GM12878 (cell line): ENCODE measurements around the gene IFT122. TPM values are rescaled to one million over a fixed set of nuclear protein-coding genes. Genes with fewer than 3 reads are reported as not detected.

Experiments used
- ATAC-seq: fragments of 200-7000 bp; cut with Tn5 transposase; 3 replicates; pipeline ENCODE4 v1.9.1; 2020; ENCODE audit warnings: mild to moderate bottlenecking, moderate library complexity
- BruUV-seq: library from RNA; stranded (reverse); fragments of 400-500 nt; replicated peaks from 2 replicates; lab custom pipeline; 2021; lab: Mats Ljungman, UMichigan
- CTCF ChIA-PET: fragments of 300-600 bp; sonication (Branson Sonifier 250); formaldehyde crosslinking; extraction: SDS; loops from one replicate; lab custom pipeline; 2021; ENCODE audit warnings: inconsistent platforms; lab: Yijun Ruan, JAX
- POLR2A ChIA-PET: fragments of 350-600 bp; formaldehyde crosslinking; extraction: SDS; loops from one replicate; lab custom pipeline; 2021; ENCODE audit warnings: inconsistent platforms; lab: Charles Lee
- RAD21 ChIA-PET: fragments of 300-600 bp; sonication (Branson Sonifier 250); formaldehyde crosslinking; loops from one replicate; lab custom pipeline; 2023; ENCODE audit warnings: antibody characterized with exemption; ENCODE audit not compliant: unreplicated experiment; lab: Charles Lee
- SMC1A ChIA-PET: fragments of 300-600 bp; sonication (Branson Sonifier 250); formaldehyde crosslinking; loops from one replicate; lab custom pipeline; 2023; ENCODE audit not compliant: unreplicated experiment, uncharacterized antibody; lab: Charles Lee
- DNase-seq: peaks from one replicate; pipeline ENCODE4 v3.0.0-alpha.2; 2011; ENCODE audit warnings: low read depth, low spot score
- FAIRE-seq: peaks from 3 replicates; lab custom pipeline; 2011; peaks lifted over from hg19 to GRCh38; lab: Jason Lieb, UNC
- H2AFZ ChIP-seq: 2 replicates; pipeline ENCODE4 v1.6.0; 2011; ENCODE audit warnings: low read depth, low read length, control low read depth; ENCODE audit not compliant: control insufficient read depth
- H3K27ac ChIP-seq: 2 replicates; pipeline ENCODE4 v1.5.1; 2011; ENCODE audit warnings: control low read depth; ENCODE audit not compliant: control insufficient read depth, insufficient read depth
- H3K27me3 ChIP-seq, 2 experiments: replicated peaks in 1 of 2; 2 replicates each; pipeline versions ENCODE4 v1.6.0 to v1.6.1; 2011; ENCODE audit warnings: low read length in 1 of 2; ENCODE audit not compliant: control insufficient read depth in 2 of 2, insufficient read depth in 2 of 2
- H3K36me3 ChIP-seq, 2 experiments: 2 replicates each; pipeline ENCODE4 v1.5.1; 2011; ENCODE audit warnings: low read length in 1 of 2; ENCODE audit not compliant: control insufficient read depth in 2 of 2, insufficient read depth in 2 of 2
- H3K4me1 ChIP-seq: 2 replicates; pipeline ENCODE4 v1.6.1; 2011; ENCODE audit warnings: mild to moderate bottlenecking, low read length, moderate library complexity, mixed read lengths; ENCODE audit not compliant: control insufficient read depth, insufficient read depth
- H3K4me2 ChIP-seq: 2 replicates; pipeline ENCODE4 v1.6.0; 2011; ENCODE audit warnings: control low read depth; ENCODE audit not compliant: control insufficient read depth, insufficient read depth
- H3K4me3 ChIP-seq: fragments of 200-600 bp; sonication (generic); 2 replicates; pipeline ENCODE4 v1.5.1; 2016
- H3K79me2 ChIP-seq: 2 replicates; pipeline ENCODE4 v1.6.0; 2011; ENCODE audit warnings: low read length; ENCODE audit not compliant: control insufficient read depth, insufficient read depth
- H3K9ac ChIP-seq: 2 replicates; pipeline ENCODE4 v1.8.0; 2011; ENCODE audit warnings: low read length, control low read depth, mixed read lengths; ENCODE audit not compliant: control insufficient read depth, insufficient read depth
- H3K9me3 ChIP-seq: replicated peaks from 3 replicates; pipeline ENCODE4 v1.5.1; 2011; ENCODE audit warnings: mild to moderate bottlenecking, low read length; ENCODE audit not compliant: control insufficient read depth, insufficient read depth
- H4K20me1 ChIP-seq: 2 replicates; pipeline ENCODE4 v1.6.0; 2011; ENCODE audit not compliant: control insufficient read depth, insufficient read depth
- BACH1 ChIP-seq: fragments of 450-650 bp; IDR thresholded peaks from 2 replicates; pipeline ENCODE4 v1.6.1; 2017; ENCODE audit warnings: mild to moderate bottlenecking, borderline replicate concordance
- CBX5 ChIP-seq: sonication (generic); IDR thresholded peaks from 2 replicates; pipeline ENCODE4 v1.6.1; 2016; ENCODE audit warnings: low read depth, moderate library complexity, mild to moderate bottlenecking, inconsistent platforms
- CHD4 ChIP-seq: fragments of 200-600 bp; sonication (generic); IDR thresholded peaks from 2 replicates; pipeline ENCODE4 v1.6.1; 2016; ENCODE audit warnings: mild to moderate bottlenecking
- EED ChIP-seq: sonication (generic); IDR thresholded peaks from 2 replicates; pipeline ENCODE4 v1.6.1; 2016; ENCODE audit warnings: antibody characterized with exemption, low read depth
- FOXM1 ChIP-seq: IDR thresholded peaks from 2 replicates; pipeline ENCODE4 v1.6.1; 2012; ENCODE audit warnings: low read depth, mild to moderate bottlenecking, inconsistent platforms, low read length, moderate library complexity
- GATAD2B ChIP-seq: fragments of 450-650 bp; conservative IDR thresholded peaks from 2 replicates; pipeline ENCODE4 v1.6.1; 2017; ENCODE audit warnings: low read depth, mild to moderate bottlenecking, moderate library complexity
- HDGF ChIP-seq: fragments of 450-650 bp; IDR thresholded peaks from 2 replicates; pipeline ENCODE4 v1.6.1; 2016; ENCODE audit warnings: antibody characterized with exemption
- MYC ChIP-seq: IDR thresholded peaks from 2 replicates; pipeline ENCODE4 v1.6.1; 2011; ENCODE audit warnings: mild to moderate bottlenecking, low read length, moderate library complexity, inconsistent platforms; ENCODE audit not compliant: insufficient read depth, insufficient replicate concordance, insufficient read length, severe bottlenecking
- NFIC ChIP-seq: IDR thresholded peaks from 2 replicates; pipeline ENCODE4 v1.6.1; 2012; ENCODE audit warnings: low read depth, mild to moderate bottlenecking, inconsistent platforms, low read length, moderate library complexity
- NFYB ChIP-seq: IDR thresholded peaks from 2 replicates; pipeline ENCODE4 v1.6.1; 2011; ENCODE audit warnings: low read depth, mild to moderate bottlenecking, low read length, improper control_type of control experiment, moderate library complexity; ENCODE audit not compliant: insufficient read depth
- SMAD5 ChIP-seq: IDR thresholded peaks from 2 replicates; pipeline ENCODE4 v1.6.1; 2016; ENCODE audit warnings: antibody characterized with exemption, low read depth
- TBL1XR1 ChIP-seq: IDR thresholded peaks from 2 replicates; pipeline ENCODE4 v1.6.1; 2012; ENCODE audit warnings: low read depth, low read length, improper control_type of control experiment
- WRNIP1 ChIP-seq: IDR thresholded peaks from 2 replicates; pipeline ENCODE4 v1.6.1; 2011; ENCODE audit warnings: low read depth, low read length, improper control_type of control experiment, borderline replicate concordance
- WGBS: methylation state at CpG from one replicate; pipeline ENCODE4 v1.1.6; 2016; ENCODE audit warnings: low lambda C conversion rate; ENCODE audit not compliant: insufficient replicate concordance, insufficient coverage; ENCODE audit errors: missing lambda C conversion rate; 5-methylcytosine and 5-hydroxymethylcytosine counted together
- in situ Hi-C: fragments of 300-500 bp; cut with MboI; formaldehyde crosslinking; loops from 9 replicates; pipeline ENCODE4 v1.14.3; 2018; ENCODE audit warnings: mixed read lengths
- intact Hi-C: fragments of 100-400 bp; cut with micrococcal nuclease; formaldehyde crosslinking; loops from one replicate; pipeline ENCODE4 v1.14.2; 2022; ENCODE audit not compliant: unreplicated experiment
- polyA plus RNA-seq, 11 experiments: library from polyadenylated mRNA; depleted of rRNA in 4 of 11; unstranded in 6 of 11; stranded (reverse) in 5 of 11; fragments of >200 nt; fragmentation: Nextera tagmentation in 4 of 11; fragmentation: Illumina TruSeq in 1 of 11; extraction: Ambion mirVana in 4 of 11; extraction: Trizol in 1 of 11; gene quantifications; 1 replicate in 1 of 11; 2 replicates in 10 of 11; pipeline versions ENCODE4 v1.2.1 to v1.2.3, GENCODE V29; 2011 to 2016; ENCODE audit warnings: inconsistent platforms in 2 of 11, missing spikeins in 2 of 11, low read depth in 1 of 11
- total RNA-seq, 4 experiments: library from RNA; depleted of rRNA in 3 of 4; stranded (reverse); fragments of >200 nt in 3 of 4; fragmentation: Illumina TruSeq in 1 of 4; extraction: Trizol in 1 of 4; gene quantifications; 2 replicates each; pipeline versions ENCODE4 v1.2.1 to v1.2.3, GENCODE V29; 2013 to 2021
- TF ChIP-seq, protein P1 (sequence below): IDR thresholded peaks from 2 replicates; pipeline ENCODE4 v1.6.1; 2011; ENCODE audit warnings: low read depth, mild to moderate bottlenecking, low read length, moderate library complexity, borderline replicate concordance; ENCODE audit errors: extremely low read depth
- TF ChIP-seq, protein P2 (sequence below): IDR thresholded peaks from 2 replicates; pipeline ENCODE4 v1.6.1; 2012; ENCODE audit warnings: low read depth, low read length, improper control_type of control experiment
- TF ChIP-seq, protein P3 (sequence below): fragments of 450-650 bp; formaldehyde crosslinking; IDR thresholded peaks from 2 replicates; pipeline ENCODE4 v1.5.0; 2022; ENCODE audit warnings: mild to moderate bottlenecking, missing genetic modification characterization
- TF ChIP-seq, protein P4 (sequence below): fragments of 450-650 bp; IDR thresholded peaks from 2 replicates; pipeline ENCODE4 v1.6.1; 2016; ENCODE audit warnings: mild to moderate bottlenecking, moderate library complexity, borderline replicate concordance

The IFT122 gene
- total and polyA plus RNA-seq, 10 of the 15 experiments (the other 5 are each of a cell fraction or from before 2014, with no cell fraction given): 1.8 to 19.2 (median 8.4) TPM

DNA sequence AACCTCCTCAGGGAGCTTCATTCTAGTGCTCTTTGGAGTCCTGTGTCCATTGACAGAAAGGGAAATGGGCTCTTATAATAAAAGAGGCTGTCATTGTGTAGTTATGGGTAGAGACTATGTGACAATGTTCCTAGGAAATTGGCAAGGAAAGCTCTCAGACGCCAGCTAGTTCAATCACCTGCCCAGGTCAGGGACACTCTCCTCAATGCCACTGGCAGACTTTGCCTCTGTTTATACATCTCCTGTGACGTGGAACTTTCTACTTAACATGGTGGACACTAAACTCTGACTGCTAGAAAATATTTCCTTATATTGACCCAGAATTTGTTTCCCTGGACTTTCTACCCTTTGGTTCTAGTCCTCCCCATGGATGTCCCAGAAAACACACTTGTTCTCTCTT lies 14.4 kb upstream of the IFT122 start:
- Histone ChIP-seq H3K27ac (no peak overlapping the region), H3K4me1 (peaks cover 26% of the 10 kb centered on the region), H3K9me3 (peaks cover 2% of the 10 kb centered on the region; the same call in 2 of the 3 replicates), H3K4me3 (no peak overlapping the region), H2AFZ (no peak overlapping the region; the same call in 1 of the 2 replicates), H3K27me3 (no peaks in the 10 kb centered on the region), H4K20me1 (no peaks in the 10 kb centered on the region), H3K4me2 (no peak overlapping the region), H3K36me3 (no peaks in the 10 kb centered on the region; a peak in 1 of 4 replicates), H3K9ac (no peak overlapping the region), H3K79me2 (no peaks in the 10 kb centered on the region)
- DNase-seq (no peak), FAIRE-seq (no peak), ATAC-seq (no peak)
- intact Hi-C loops (no loop called here), in situ Hi-C loops (no loop called here)
- ChIA-PET POLR2A (interaction anchor here (0.6 to 5.3 kb wide), 7 partner anchors 9 to 541 kb away, joined by 3 to 40 read pairs (median 3); partner anchors contain the start of genes IFT122 and MBD4), RAD21 (interaction anchor here (1.1 to 5.9 kb wide), 9 partner anchors 8 to 42 kb away, joined by 3 to 29 read pairs (median 5); partner anchors contain the start of genes IFT122 and MBD4), SMC1A (interaction anchor here (0.6 to 3.2 kb wide), 7 partner anchors 10 to 29 kb away, joined by 3 to 19 read pairs (median 5); partner anchors contain the start of gene MBD4), CTCF (interaction anchor here (0.8 to 3.9 kb wide), 4 partner anchors 13 to 42 kb away, joined by 3 to 17 read pairs (median 6); partner anchors contain the start of genes IFT122 and MBD4)
- TF ChIP-seq NFIC: no peak
- no peak for TF ChIP-seq SMAD5
- TF ChIP-seq WRNIP1: no peak
- TF ChIP-seq EED: no peak
- TF ChIP-seq, protein P1, sequence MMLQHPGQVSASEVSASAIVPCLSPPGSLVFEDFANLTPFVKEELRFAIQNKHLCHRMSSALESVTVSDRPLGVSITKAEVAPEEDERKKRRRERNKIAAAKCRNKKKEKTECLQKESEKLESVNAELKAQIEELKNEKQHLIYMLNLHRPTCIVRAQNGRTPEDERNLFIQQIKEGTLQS: no peak
- no peak for TF ChIP-seq FOXM1
- TF ChIP-seq, protein P2, sequence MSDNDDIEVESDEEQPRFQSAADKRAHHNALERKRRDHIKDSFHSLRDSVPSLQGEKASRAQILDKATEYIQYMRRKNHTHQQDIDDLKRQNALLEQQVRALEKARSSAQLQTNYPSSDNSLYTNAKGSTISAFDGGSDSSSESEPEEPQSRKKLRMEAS: no peak
- no peak for TF ChIP-seq CHD4
- TF ChIP-seq CBX5: no peak
- no peak for TF ChIP-seq MYC
- no peak for TF ChIP-seq GATAD2B
- TF ChIP-seq NFYB: no peak
- TF ChIP-seq HDGF: no peak
- TF ChIP-seq, protein P3, sequence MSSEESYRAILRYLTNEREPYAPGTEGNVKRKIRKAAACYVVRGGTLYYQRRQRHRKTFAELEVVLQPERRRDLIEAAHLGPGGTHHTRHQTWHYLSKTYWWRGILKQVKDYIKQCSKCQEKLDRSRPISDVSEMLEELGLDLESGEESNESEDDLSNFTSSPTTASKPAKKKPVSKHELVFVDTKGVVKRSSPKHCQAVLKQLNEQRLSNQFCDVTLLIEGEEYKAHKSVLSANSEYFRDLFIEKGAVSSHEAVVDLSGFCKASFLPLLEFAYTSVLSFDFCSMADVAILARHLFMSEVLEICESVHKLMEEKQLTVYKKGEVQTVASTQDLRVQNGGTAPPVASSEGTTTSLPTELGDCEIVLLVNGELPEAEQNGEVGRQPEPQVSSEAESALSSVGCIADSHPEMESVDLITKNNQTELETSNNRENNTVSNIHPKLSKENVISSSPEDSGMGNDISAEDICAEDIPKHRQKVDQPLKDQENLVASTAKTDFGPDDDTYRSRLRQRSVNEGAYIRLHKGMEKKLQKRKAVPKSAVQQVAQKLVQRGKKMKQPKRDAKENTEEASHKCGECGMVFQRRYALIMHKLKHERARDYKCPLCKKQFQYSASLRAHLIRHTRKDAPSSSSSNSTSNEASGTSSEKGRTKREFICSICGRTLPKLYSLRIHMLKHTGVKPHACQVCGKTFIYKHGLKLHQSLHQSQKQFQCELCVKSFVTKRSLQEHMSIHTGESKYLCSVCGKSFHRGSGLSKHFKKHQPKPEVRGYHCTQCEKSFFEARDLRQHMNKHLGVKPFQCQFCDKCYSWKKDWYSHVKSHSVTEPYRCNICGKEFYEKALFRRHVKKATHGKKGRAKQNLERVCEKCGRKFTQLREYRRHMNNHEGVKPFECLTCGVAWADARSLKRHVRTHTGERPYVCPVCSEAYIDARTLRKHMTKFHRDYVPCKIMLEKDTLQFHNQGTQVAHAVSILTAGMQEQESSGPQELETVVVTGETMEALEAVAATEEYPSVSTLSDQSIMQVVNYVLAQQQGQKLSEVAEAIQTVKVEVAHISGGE (CRISPR knock-in tag): no peak
- no peak for TF ChIP-seq TBL1XR1
- TF ChIP-seq BACH1: no peak
- TF ChIP-seq, protein P4, sequence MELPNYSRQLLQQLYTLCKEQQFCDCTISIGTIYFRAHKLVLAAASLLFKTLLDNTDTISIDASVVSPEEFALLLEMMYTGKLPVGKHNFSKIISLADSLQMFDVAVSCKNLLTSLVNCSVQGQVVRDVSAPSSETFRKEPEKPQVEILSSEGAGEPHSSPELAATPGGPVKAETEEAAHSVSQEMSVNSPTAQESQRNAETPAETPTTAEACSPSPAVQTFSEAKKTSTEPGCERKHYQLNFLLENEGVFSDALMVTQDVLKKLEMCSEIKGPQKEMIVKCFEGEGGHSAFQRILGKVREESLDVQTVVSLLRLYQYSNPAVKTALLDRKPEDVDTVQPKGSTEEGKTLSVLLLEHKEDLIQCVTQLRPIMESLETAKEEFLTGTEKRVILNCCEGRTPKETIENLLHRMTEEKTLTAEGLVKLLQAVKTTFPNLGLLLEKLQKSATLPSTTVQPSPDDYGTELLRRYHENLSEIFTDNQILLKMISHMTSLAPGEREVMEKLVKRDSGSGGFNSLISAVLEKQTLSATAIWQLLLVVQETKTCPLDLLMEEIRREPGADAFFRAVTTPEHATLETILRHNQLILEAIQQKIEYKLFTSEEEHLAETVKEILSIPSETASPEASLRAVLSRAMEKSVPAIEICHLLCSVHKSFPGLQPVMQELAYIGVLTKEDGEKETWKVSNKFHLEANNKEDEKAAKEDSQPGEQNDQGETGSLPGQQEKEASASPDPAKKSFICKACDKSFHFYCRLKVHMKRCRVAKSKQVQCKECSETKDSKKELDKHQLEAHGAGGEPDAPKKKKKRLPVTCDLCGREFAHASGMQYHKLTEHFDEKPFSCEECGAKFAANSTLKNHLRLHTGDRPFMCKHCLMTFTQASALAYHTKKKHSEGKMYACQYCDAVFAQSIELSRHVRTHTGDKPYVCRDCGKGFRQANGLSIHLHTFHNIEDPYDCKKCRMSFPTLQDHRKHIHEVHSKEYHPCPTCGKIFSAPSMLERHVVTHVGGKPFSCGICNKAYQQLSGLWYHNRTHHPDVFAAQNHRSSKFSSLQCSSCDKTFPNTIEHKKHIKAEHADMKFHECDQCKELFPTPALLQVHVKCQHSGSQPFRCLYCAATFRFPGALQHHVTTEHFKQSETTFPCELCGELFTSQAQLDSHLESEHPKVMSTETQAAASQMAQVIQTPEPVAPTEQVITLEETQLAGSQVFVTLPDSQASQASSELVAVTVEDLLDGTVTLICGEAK: no peak
- 100% methylated on average over 2 of the region's 2 CpGs for WGBS
- no TSS peak for BruUV-seq
